ENCODE data around the gene LAPTM5. TPM values are rescaled to one million over a fixed set of nuclear protein-coding genes. Genes with fewer than 3 reads are reported as not detected.

LAPTM5 gene
- total RNA-seq, 1 experiment from 2014 or later: 0.15 TPM

- Histone ChIP-seq H4K8ac (replicated peaks; ENCODE audit: insufficient read length, low read depth, low read length) (no peak overlapping the region), H4K5ac (ENCODE audit: insufficient read length, low read depth, low read length) (no peak overlapping the region), H3K9ac (ENCODE audit: extremely low read depth, insufficient read length, low read length) (no peak overlapping the region), H3K4me1 (ENCODE audit: insufficient read depth, low read length) (no peaks in the 10 kb centered on the region), H3K79me1 (ENCODE audit: insufficient read depth, low read depth, low read length, poor library complexity, severe bottlenecking) (no peaks in the 10 kb centered on the region), H3K9me3 (ENCODE audit: control insufficient read depth, low read depth, low read length) (no peaks in the 10 kb centered on the region), H4K20me1 (ENCODE audit: control insufficient read depth, insufficient read depth, insufficient read length) (no peaks in the 10 kb centered on the region), H3K27me3 (ENCODE audit: insufficient read depth, low read length) (no peaks in the 10 kb centered on the region), H2BK120ac (ENCODE audit: low read depth, low read length, poor library complexity, severe bottlenecking) (no peak overlapping the region), H2BK15ac (ENCODE audit: low read depth, low read length) (no peak overlapping the region), H2BK20ac (ENCODE audit: low read depth, low read length, poor library complexity, severe bottlenecking) (no peak overlapping the region), H3K4ac (ENCODE audit: low read depth, low read length) (no peak overlapping the region), H3K23me2 (ENCODE audit: insufficient read length, low read depth, low read length, poor library complexity, severe bottlenecking) (no peaks in the 10 kb centered on the region), H3T11ph (ENCODE audit: low read length) (no peak overlapping the region), H3K4me2 (ENCODE audit: insufficient read depth, insufficient read length, low read length) (no peak overlapping the region), H4K91ac (ENCODE audit: insufficient read length, low read depth, low read length) (no peak overlapping the region), H3K23ac (ENCODE audit: insufficient read length, low read depth, low read length) (no peak overlapping the region), H3K18ac (ENCODE audit: insufficient read length, low read depth, low read length) (no peak overlapping the region), H3K79me2 (ENCODE audit: insufficient read depth, low read length) (no peaks in the 10 kb centered on the region), H2BK5ac (ENCODE audit: insufficient read length, low read length) (no peak overlapping the region), H3K56ac (ENCODE audit: insufficient read length, low read depth, low read length) (no peak overlapping the region), H3K14ac (ENCODE audit: insufficient read depth, low read length) (no peak overlapping the region), H2AK5ac (ENCODE audit: insufficient read length, low read length) (no peak overlapping the region), H2AFZ (ENCODE audit: low read length) (no peak overlapping the region), H3K27ac (ENCODE audit: insufficient read length, low read depth, low read length) (no peak overlapping the region), H2BK12ac (ENCODE audit: insufficient read length, low read depth, low read length) (no peak overlapping the region)
- no peak for DNase-seq
- Mint-ChIP-seq H3K4me1 (peaks cover 6 to 19% of the 10 kb centered on the region in 2 experiments), H3K4me3 (no peak overlapping the region), H3K27ac (peak overlapping the region in 2 of 3 experiments; percentile 2 to 66; a peak in 3 of 7 replicates), H3K9me3 (no peaks in the 10 kb centered on the region; a peak in 1 of 5 replicates), H3K36me3 (ENCODE audit: insufficient read depth in 1 of 3, low read depth in 3 of 3) (no peaks in the 10 kb centered on the region), H3K27me3 (ENCODE audit: low read depth) (peaks cover 9% of the 10 kb centered on the region)
- TF ChIP-seq, protein P1, sequence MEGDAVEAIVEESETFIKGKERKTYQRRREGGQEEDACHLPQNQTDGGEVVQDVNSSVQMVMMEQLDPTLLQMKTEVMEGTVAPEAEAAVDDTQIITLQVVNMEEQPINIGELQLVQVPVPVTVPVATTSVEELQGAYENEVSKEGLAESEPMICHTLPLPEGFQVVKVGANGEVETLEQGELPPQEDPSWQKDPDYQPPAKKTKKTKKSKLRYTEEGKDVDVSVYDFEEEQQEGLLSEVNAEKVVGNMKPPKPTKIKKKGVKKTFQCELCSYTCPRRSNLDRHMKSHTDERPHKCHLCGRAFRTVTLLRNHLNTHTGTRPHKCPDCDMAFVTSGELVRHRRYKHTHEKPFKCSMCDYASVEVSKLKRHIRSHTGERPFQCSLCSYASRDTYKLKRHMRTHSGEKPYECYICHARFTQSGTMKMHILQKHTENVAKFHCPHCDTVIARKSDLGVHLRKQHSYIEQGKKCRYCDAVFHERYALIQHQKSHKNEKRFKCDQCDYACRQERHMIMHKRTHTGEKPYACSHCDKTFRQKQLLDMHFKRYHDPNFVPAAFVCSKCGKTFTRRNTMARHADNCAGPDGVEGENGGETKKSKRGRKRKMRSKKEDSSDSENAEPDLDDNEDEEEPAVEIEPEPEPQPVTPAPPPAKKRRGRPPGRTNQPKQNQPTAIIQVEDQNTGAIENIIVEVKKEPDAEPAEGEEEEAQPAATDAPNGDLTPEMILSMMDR (conservative IDR thresholded peaks at IDR 0.05): no peak
- no CpG with 5 or more reads among the region's 21 CpGs for WGBS (ENCODE audit: extremely low coverage, insufficient read length, low lambda C conversion rate)
Measured at GRCh38 chr1:30787856-30788495, 30.4 kb upstream of the LAPTM5 start.
